Gastrocnemius medialis (tissue), 4 donors: ENCODE measurements around the gene CKB.

ENCODE experiments used
- CTCF ChIP-seq, 5 experiments: fragments of 450-650 bp in 3 of 5; fragments of 200-600 bp in 2 of 5; sonication (generic) in 2 of 5; IDR thresholded peaks in 4 of 5; conservative IDR thresholded peaks in 1 of 5; 1 replicate in 4 of 5; 2 replicates in 1 of 5; pipeline ENCODE4 v1.5.1; 2016 to 2019; ENCODE audit warnings: antibody characterized with exemption in 5 of 5, mild to moderate bottlenecking in 3 of 5, moderate library complexity in 3 of 5
- POLR2A ChIP-seq, 2 donors: fragments of 450-650 bp; IDR thresholded peaks; one replicate each; pipeline ENCODE4 v1.6.1; 2017; ENCODE audit warnings: antibody characterized with exemption in 2 of 2, mild to moderate bottlenecking in 2 of 2, moderate library complexity in 2 of 2

GRCh38 chr14:103531421-103532215 lies 9.0 kb upstream of the CKB start:
- TF ChIP-seq CTCF (IDR thresholded peaks at IDR 0.05 in 4 of 5, conservative IDR thresholded peaks at IDR 0.05 in 1 of 5) (no peak), POLR2A (IDR thresholded peaks at IDR 0.05) (no peak)
